ENCODE results near the gene INSRR. TPM values are rescaled to one million over a fixed set of nuclear protein-coding genes. Genes with fewer than 3 reads are reported as not detected.

Gene INSRR
- total and polyA plus RNA-seq, 2 of the 4 experiments (the other 2 are of a cell fraction) = not detected

GRCh38 chr1:156895927-156896326, 37.0 kb upstream of the INSRR start:
- Histone ChIP-seq H3K9me3 (ENCODE audit: control insufficient read depth, insufficient read depth, low read length) (no peaks in the 10 kb centered on the region), H3K4me2 (ENCODE audit: low read depth, low read length) (no peak overlapping the region), H2AK9ac (replicated peaks; ENCODE audit: low read depth, low read length, poor library complexity) (no peak overlapping the region), H2BK120ac (ENCODE audit: low read depth, low read length) (peak overlapping the region; percentile 88), H3K23ac (ENCODE audit: low read depth, low read length) (0 out of 2 replicates have a peak overlapping the region, but pooled peaks have one; percentile 8), H3K79me1 (ENCODE audit: low read depth in 1 of 2, low read length in 2 of 2) (peaks cover 27 to 73% of the 10 kb centered on the region in 2 experiments), H3K4me3 (ENCODE audit: insufficient read depth, low read depth, low read length) (no peak overlapping the region), H2AFZ (replicated peaks; ENCODE audit: low read length, poor library complexity) (no peak overlapping the region), H4K5ac (ENCODE audit: low read depth, low read length) (no peak overlapping the region; the same call in 1 of the 2 replicates), H3K18ac (ENCODE audit: low read depth, low read length) (peak overlapping the region; percentile 33; the same call in 1 of the 2 replicates), H3K36me3 (ENCODE audit: control insufficient read depth, insufficient read depth, low read length) (no peaks in the 10 kb centered on the region), H3K4ac (ENCODE audit: low read depth, low read length) (peak overlapping the region; percentile 76), H2AK5ac (ENCODE audit: low read depth, low read length) (peak overlapping the region; percentile 35), H2BK20ac (ENCODE audit: low read depth, low read length) (peak overlapping the region; percentile 61), H4K91ac (ENCODE audit: insufficient read depth, low read depth, low read length) (peak overlapping the region; percentile 87), H3K9me1 (ENCODE audit: insufficient read depth, low read length) (peaks cover 24% of the 10 kb centered on the region), H3K4me1 (ENCODE audit: control insufficient read depth, insufficient read depth, low read length) (peaks cover 43% of the 10 kb centered on the region), H3K27me3 (ENCODE audit: control insufficient read depth, insufficient read depth, low read length) (no peaks in the 10 kb centered on the region; the same call in 1 of the 2 replicates), H4K20me1 (ENCODE audit: insufficient read depth, low read length) (peaks cover 2% of the 10 kb centered on the region; the same call in 1 of the 2 replicates), H2BK5ac (ENCODE audit: low read depth, low read length, poor library complexity, severe bottlenecking) (peak overlapping the region; percentile 92), H2BK15ac (ENCODE audit: low read depth, low read length) (peak overlapping the region; percentile 47), H3K27ac (ENCODE audit: insufficient read depth, low read length) (peak overlapping the region; percentile 59), H3K56ac (ENCODE audit: extremely low read depth, insufficient read depth, low read length) (no peak overlapping the region), H3K9ac (ENCODE audit: low read depth, low read length) (no peak overlapping the region), H3K14ac (replicated peaks; ENCODE audit: low read depth, low read length) (peak overlapping the region; percentile 38; the same call in 1 of the 2 replicates), H4K8ac (ENCODE audit: low read depth in 2 of 2, low read length in 2 of 2) (peak overlapping the region; percentile 62 to 79; a peak in 3 of 4 replicates)
- in situ Hi-C loops (cut with MboI; ENCODE audit: low sequenced_read_pairs) = no loop called here
- no peak for TF ChIP-seq RCOR1 (IDR thresholded peaks at IDR 0.05; ENCODE audit: insufficient replicate concordance, low read length)
- TF ChIP-seq, protein P1, sequence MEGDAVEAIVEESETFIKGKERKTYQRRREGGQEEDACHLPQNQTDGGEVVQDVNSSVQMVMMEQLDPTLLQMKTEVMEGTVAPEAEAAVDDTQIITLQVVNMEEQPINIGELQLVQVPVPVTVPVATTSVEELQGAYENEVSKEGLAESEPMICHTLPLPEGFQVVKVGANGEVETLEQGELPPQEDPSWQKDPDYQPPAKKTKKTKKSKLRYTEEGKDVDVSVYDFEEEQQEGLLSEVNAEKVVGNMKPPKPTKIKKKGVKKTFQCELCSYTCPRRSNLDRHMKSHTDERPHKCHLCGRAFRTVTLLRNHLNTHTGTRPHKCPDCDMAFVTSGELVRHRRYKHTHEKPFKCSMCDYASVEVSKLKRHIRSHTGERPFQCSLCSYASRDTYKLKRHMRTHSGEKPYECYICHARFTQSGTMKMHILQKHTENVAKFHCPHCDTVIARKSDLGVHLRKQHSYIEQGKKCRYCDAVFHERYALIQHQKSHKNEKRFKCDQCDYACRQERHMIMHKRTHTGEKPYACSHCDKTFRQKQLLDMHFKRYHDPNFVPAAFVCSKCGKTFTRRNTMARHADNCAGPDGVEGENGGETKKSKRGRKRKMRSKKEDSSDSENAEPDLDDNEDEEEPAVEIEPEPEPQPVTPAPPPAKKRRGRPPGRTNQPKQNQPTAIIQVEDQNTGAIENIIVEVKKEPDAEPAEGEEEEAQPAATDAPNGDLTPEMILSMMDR (conservative IDR thresholded peaks at IDR 0.05; ENCODE audit: low read depth, low read length) = no peak
- no peak for TF ChIP-seq RAD21 (IDR thresholded peaks at IDR 0.05; ENCODE audit: low read length)
- TF ChIP-seq MAZ (IDR thresholded peaks at IDR 0.05; ENCODE audit: borderline replicate concordance, low read depth, low read length) = no peak
- no peak for TF ChIP-seq BHLHE40 (IDR thresholded peaks at IDR 0.05; ENCODE audit: low read depth, low read length)
- TF ChIP-seq MAFK (IDR thresholded peaks at IDR 0.05; ENCODE audit: low read depth, low read length) = no peak
- TF ChIP-seq RFX5 (IDR thresholded peaks at IDR 0.05; ENCODE audit: low read depth, low read length) = no peak
- no peak for DNase-seq
- WGBS, 2 experiments (ENCODE audit: extremely low coverage in 2 of 2, insufficient read length in 1 of 2) = no CpG with 5 or more reads among the region's 6 CpGs
- dilution Hi-C loops (cut with HindIII; ENCODE audit: low sequenced_read_pairs, unreplicated experiment) = no loop called here
- intact Hi-C loops (cut with micrococcal nuclease) = no loop called here
- no TSS peak for BruUV-seq (replicated peaks)
- CTCF ChIA-PET = no interaction called here
- POLR2A ChIA-PET (ENCODE audit: unreplicated experiment) = no interaction called here
- no peak for ATAC-seq (ENCODE audit: low read depth)

Data from IMR-90 (cell line).